GM15510 (cell line): Measurements from ENCODE around the gene STAT4.

Experiments used
- POLR2A ChIP-seq: IDR thresholded peaks from 3 replicates; pipeline ENCODE4 v1.6.1; 2011; ENCODE audit warnings: borderline replicate concordance; ENCODE audit not compliant: insufficient read length; ENCODE audit errors: extremely low read depth

The STAT4 gene

DNA sequence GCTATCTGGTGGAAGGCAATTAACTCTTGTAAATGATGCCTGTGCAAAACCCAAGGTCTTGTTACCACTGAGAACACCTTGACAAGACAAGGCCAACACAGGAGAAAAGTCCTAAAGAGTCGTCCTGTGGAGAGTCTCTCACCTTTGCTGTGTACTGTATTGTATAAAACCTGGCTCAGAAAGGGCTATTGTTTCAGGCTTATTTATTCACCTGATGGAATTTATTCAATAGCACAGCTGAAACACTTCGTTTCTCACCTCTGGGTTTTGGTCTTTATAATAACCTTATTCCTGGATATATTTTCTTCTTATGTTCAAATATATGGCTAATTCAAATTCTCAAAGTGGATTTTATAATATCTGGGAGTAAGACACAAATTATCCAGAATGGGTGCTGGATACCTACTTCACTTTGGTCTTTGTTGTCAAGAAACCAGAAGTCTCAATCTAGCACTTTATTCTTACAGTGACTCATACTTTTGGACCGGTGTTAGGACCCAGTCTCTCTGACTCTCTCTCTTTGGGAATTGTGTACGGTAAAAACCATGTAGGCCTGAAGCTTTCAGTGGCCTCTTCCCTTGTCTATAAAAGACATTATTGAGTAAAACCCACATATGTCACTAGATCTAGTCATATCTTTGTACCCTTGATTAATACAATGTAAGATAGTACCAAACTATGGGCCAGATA, 16.1 kb upstream of the STAT4 start:
- no peak for TF ChIP-seq POLR2A

- no peak for TF ChIP-seq POLR2A
Measured at GRCh38 chr2:191166111-191166755, 15.4 kb upstream of the STAT4 start.

DNA sequence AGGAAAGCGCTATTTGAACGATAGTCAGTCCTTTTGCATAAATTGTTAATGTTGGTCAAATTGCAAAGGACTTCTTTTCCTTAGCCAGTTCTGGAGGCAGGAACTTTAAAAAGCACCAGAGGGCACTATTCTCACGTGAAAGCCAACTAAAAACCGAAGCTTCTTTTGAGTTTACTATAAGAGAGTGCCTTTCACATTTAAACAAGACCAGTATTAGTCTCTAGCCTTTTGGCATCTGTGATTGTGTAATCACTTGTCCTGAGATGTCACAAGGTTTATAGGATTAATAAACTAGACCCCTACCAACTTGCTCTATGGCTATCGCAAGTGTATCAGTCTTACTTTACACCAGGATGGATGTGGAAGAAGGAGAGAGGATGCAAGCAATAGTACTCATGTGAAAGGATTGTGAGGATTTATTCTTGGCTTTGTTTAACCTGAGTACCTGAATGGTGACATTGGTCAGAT, 14.4 kb upstream of the STAT4 start:
- no peak for TF ChIP-seq POLR2A

GRCh38 chr2:191158747-191159146, 8.0 kb upstream of the STAT4 start:
- TF ChIP-seq POLR2A: no peak

- no peak for TF ChIP-seq POLR2A
Measured at GRCh38 chr2:191158193-191158592, 7.4 kb upstream of the STAT4 start.

- TF ChIP-seq POLR2A: no peak
Measured at GRCh38 chr2:191155608-191156071, 4.8 kb upstream of the STAT4 start.

GRCh38 chr2:191153716-191154115, 2.9 kb upstream of the STAT4 start:
- TF ChIP-seq POLR2A: no peak

DNA sequence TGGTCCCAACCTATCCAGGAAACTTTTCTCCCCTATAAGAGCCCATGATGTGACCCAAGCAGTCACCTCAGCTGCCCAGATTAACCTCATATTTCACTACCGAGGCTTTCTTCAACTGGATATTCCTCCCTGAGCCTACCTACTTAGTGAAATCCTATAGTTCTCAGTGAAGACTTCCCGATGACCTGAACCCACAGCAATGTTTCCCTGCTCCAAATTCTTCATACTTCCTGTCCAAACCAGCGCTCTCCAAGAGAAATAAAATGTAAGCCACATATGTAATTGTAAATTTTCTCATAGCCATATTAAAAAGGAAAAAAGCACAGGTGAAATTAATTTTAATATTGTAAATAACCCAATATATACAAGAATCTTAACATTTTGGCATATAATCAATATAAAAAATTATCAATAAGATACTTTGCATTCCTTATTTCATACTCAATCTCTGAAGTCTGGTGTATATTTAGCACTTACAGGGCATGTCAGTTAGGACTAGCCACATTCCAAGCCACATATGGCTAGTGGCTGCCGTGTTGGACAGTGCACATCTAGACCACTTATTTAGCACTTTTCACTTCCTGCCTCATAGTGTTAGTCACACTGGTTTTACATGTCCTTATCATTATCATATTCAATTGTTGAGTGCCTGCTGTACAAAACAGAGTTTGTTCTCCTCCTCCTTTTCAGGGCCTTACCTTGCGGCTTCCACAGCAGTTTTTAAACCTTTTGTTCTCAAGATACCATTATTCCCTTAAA, 1.9 kb upstream of the STAT4 start:
- no peak for TF ChIP-seq POLR2A

DNA sequence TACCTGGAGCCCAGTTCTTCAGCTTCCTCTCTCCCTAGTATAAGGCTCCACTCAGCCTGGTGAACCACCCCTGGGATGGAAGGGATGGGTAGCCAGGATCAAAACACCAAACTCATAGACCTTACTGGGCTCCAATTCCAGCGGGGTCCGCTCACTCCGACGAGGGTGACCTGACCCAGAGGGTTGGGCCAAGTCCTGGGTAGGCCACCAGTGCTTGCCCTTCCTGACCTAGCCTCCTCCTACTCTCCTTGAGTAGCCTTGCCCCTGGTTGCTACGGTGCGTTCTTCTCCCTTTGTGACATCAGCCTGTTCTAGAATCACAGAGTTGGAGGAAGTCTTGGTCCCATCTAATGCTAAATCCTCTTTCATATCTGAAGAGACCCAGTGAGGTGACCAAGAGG, 537 bp upstream of the STAT4 start:
- TF ChIP-seq POLR2A: no peak

DNA sequence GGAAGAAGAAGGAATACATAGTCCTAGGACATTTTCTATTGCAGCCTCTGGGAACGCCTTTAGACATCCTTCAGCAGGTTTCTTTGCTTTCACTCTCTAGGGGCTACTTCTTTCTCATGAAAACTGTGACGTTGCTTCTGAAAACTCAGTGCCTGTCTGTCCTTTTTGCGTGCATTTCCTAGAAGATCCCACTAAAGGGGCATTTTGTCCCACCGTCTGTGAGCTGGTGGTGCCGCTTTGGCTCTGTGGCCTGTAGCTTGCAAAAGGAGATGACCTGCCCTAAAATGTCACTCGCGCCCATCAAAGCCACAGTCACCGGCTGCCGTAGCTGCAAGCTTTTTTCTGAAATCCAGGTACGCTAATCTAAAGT, 579 bp downstream of the STAT4 start:
- TF ChIP-seq POLR2A: no peak

- TF ChIP-seq POLR2A: no peak
Measured at GRCh38 chr2:191149391-191149790, 1.4 kb downstream of the STAT4 start.

DNA sequence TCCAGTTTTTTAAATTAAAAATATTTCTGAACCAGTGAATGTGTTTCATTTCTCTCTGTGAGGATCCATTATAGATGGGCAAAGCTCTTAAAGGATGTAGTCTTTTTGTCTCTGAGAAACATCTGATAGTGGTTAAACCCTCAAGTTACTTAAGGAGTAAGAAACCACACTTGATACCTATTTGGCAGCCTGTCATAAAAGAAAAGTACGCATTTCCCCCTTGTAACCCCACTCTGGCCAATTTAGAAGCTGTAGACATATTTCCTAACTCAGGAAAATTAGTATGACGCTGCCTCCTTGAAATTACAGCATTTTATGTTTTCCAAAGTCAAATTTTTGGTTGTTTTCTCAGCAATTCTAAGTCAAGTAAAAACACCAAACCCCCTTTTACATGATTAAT, 2.0 kb downstream of the STAT4 start:
- TF ChIP-seq POLR2A: no peak

DNA sequence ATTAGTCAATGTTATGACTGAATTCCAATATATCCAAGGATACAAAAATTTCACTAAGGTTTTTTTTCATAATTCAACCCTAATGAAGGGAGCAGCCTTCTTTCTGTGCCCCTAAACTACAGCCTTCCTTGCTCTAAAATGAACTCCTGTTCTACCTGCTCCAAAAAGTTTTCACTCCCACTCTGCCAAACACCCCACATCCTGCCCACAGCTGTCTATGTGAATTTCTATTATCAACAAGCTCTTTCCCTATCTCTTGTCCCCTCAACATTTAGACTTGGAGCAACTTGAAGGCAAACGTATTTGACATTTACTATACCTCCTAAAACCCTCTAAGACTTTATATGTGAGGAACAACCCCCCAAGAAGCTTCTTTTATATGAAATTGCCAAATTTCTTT, 2.5 kb downstream of the STAT4 start:
- TF ChIP-seq POLR2A: no peak

GRCh38 chr2:191145769-191146471, 4.9 kb downstream of the STAT4 start:
- TF ChIP-seq POLR2A: no peak

DNA sequence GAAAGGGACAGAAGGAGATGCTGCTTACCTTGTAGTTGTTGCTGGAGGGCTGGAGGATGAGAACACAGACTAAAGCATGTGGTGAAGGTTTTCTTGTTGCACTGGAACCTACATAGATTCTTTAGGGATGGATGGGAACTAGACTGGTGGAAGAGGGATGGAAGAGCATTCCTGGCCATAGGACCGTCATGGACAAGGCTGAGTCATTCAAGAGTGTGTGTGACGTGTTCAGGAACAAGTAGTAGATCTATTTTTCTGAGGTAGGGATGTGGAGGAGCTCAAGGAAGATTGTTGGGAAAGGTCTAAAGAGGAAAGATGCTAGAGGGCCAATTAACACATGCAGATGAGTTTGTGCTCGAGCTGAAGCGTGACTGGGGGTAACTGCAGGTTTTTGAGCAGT, 6.6 kb downstream of the STAT4 start:
- TF ChIP-seq POLR2A: no peak
